HG03342 (cell line): ENCODE results near the gene ANKFN1.
"Not testable (repeated sequence)": the region's sequence is repeated elsewhere in the genome, so short reads cannot be mapped to it uniquely, and the experiment has no call there.

Source experiments
- ATAC-seq: cut with Tn5 transposase; IDR thresholded peaks from one replicate; pipeline ENCODE4 v1.9.1; 2021; ENCODE audit warnings: mild to moderate bottlenecking, moderate library complexity; ENCODE audit not compliant: unreplicated experiment

ANKFN1 gene

DNA sequence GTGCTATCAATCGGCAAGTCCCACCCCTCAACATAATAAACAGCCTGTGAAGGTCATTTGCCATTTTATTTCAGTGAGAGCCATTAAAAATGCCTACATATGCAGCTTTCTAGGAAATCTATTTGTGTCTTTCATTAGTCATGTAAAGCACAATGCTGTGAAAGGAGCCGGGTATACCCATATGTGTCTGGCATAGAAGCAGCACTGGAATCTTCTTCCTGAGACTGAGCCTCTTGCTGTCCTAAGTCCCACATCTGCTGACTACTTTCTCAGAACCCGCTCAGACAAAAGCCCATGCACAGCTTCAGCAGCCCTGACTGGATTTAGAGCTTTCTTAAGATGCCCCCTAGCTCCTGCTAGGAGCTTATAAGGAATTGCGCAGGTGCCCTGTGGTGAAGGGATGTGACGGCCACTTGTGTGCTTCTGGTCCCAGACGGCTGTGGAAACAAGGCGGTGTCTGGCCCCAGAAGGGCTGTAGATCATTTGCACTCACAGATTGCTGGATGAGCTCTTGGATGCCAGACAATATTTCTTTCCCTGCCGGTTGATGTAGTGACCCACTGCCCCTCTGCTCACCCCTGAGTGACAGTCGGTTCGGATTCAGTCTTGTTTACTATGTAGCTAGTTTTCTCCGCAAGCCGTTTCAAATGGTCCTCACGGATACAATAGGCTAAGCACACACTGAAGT is 172.2 kb downstream of the ANKFN1 start:
- no peak for ATAC-seq

DNA sequence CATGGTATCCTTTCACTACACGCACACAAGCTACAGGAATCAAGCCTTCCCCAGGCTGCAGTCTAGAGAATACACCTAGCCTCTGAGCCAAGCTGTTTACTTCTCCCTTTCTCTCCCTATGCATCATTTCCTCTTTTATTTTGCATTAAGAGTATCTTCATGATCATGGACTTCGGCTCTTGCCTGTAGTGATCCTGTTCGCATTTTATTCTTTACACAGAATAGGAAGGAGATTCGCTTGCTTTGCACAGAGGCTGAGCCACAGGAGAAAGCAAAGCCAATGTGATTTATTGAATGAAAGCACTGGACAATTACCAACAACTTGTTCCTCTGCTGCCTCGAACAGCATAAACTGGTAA is 172.7 kb downstream of the ANKFN1 start:
- no peak for ATAC-seq

DNA sequence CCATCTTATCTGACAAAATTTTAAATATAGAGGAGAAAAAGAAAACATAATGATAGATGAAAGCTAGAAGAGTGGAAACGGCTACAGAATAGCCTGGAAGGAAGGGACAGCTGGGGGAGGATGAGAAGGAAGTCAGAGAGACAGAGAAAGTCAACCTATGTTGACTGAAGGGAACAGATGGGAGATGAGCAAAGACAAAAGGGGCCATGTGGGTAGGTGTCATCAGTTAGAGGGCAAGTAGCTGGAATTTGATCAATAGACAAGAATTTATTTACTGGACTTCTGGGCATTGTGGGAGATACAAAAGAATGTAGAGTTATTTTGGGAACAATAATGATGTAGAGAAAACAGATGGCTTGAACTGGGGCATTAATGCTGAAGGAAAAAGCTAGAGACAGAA is 194.4 kb downstream of the ANKFN1 start:
- ATAC-seq, result no peak

DNA sequence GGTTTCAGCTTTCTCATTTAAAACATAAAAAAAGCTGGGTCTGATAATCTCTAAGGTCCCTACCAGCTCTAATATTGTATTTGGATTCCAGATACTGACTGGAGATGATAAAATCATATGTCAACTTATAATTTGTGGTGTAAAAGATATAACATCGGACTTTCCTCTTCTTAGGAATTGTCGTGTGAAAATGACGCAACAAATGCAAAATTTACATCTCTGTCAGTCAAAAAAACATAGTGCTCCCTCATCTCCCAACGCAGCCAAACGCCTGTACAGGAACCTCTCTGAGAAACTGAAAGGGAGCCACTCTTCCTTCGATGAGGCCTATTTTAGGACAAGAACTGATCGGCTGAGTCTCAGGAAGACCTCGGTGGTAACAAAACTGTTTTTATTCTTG is 197.3 kb downstream of the ANKFN1 start:
- ATAC-seq, result no peak

DNA sequence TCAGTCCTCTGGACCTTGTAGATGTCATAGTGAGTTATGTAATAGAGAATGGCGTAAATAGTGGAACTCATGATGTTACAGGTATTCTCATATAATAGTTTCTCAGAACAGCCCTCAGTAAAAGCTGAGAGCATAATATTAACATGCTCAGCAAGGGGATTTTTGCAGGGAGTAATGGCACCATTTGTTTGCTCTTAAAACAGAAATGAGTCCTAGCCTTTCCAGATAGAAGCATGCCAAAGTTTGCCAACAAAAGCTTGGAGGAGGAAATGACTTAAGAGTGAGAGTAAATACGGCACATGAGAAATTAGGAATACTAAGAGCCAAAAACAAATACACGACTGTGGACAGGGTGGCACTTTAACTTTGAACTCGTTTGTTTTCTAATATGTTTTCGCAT is 198.4 kb downstream of the ANKFN1 start:
- ATAC-seq, result no peak

DNA sequence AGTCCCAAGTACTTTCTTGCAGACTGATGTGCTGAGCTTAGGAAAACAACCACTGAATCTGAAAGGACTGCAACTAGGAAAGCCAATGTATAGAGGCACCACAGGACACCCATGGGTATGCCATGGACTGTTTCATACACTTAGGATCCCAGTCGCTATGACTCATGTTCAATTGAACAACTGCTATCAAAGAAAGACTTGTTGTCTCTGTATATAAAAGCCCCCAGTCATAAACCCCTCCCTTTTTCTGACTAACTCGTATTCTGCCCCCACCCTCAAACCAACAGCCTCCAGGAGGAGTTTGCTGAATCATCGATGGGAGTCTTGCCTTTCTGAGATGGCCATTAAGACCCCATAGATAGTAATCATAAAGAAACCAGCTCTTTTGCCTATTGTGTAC is 205.4 kb downstream of the ANKFN1 start:
- no peak for ATAC-seq

DNA sequence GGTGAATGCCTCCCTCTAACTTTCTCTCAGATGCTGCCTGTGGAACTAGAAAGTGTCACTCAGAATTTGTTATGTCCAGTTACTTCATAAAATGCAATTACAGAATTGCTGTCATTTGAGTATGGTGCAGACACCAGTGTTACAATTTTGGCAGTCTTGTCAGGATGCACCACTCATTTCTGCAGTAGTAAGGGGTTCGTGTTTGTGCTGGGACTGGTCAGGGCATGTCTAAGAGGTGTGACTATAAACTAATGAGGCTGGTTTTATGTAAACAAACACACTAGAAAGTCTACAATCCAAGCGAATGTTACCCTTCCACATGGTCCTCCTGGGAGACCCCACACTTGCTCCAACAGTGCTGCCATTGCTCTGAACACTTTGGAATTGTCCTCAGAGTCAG is 206.2 kb downstream of the ANKFN1 start:
- ATAC-seq, result no peak

DNA sequence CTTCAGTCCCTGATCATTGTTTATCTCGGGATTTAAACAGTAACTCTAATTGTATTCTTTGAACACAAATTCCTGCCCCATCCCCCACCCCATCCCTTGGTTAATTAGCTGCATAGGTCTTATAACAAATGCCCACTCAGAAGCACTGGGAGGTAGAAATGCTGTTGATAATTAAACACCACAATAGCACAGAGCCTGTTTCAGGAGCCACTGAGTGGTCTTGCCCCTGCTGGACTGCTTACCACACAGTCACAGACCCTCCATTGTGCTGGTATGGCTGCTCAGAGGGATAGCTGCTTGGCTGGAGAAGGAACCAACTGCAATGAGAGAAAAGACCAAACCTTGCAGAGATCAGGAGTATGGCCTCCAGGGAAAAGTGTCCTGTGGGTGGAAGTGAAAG is 214.1 kb downstream of the ANKFN1 start:
- ATAC-seq, result no peak

DNA sequence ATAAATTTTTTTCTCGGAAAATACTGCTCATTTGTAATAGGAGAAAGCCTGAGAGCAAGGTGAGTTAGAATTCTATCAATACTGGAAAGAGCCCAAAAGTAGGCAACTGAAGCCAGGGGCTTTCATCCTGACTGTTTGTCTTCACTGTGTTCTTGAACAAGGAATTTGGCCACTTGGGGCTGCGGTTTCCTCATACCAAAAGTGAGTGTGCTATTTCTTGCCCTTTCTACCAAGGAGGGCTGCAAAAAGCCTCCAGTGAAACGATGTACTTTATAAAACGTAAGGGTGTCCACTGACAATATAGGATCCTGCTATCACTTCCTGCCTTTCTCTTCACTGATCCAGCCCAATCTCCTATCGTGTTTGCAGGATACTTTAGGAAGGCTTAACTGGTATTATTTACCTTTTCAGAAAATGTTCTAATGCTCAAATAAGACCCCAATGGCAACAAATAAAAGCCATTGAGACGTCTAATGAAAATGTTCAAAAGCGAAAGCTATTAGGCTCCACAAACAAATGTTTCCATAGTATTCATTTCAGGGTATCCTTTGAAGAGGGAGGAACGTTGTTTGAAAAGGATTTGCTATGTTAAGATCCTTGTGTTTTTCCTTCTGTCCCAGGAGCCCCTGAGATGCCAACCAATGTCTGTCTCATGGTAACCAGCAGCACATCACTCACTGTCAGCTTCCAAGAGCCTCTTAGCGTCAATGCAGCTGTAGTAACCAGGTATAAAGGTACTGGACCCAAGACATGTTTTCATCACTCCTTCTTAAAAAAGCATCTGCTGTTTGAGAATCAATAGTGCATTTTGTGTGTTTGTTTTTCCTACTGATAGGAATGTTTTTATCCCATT is 220.9 kb downstream of the ANKFN1 start:
- no peak for ATAC-seq

DNA sequence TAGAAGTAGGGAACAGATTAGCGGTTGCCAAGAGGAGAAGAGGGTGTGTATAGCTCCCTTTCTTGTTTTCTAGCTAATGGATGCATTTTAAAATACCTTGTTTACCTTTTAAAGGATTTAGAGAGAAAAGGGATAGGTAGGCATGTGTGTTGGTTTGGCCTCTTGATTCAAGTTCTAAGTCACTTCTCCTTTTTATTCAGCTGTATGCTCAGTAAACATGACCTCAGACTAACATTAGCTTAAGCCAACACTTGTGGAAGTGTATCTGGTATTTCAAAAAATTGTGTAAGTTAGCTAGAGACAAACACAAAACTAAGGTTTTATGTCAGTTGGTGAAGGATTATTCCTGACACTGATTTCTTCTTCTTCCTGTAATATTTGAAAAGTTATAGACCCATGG is 236.1 kb downstream of the ANKFN1 start:
- ATAC-seq, result no peak

DNA sequence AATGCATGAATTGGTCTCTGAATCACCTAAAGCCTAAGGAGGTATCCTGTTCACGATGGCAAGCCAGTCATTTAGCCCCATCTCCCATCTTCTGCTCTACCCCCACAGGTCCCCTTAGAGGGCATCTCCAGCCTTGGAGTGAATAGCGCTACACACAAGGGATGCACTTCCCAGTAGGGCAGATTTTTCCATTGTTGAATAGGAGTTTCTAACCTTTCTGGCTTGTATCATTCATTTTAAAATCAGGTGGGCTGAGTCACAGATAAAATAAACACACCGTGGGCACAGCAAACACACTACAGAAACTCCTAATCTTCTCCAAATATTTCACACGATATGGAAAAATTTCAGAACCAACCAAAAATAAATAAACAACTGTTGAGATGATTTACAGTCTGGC is 239.0 kb downstream of the ANKFN1 start:
- ATAC-seq, result no peak

DNA sequence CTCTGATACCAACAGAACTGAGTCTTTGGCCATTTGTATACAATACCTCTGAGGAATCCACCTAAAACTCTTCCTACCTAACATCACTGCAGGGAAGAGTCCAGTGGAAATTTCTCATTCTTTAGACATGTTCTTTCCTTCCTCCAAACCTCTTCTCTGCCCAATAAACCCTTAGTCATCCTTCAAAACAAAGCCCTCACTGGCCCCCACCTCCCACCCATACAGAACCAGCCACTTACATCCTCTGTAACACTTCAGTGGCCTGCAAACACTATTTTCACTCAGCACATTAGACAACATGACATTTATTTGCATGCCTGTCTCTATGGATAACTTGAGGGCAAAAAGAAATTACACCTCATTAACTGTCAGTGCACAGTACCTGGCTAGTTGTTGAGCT is 239.9 kb downstream of the ANKFN1 start:
- no peak for ATAC-seq

DNA sequence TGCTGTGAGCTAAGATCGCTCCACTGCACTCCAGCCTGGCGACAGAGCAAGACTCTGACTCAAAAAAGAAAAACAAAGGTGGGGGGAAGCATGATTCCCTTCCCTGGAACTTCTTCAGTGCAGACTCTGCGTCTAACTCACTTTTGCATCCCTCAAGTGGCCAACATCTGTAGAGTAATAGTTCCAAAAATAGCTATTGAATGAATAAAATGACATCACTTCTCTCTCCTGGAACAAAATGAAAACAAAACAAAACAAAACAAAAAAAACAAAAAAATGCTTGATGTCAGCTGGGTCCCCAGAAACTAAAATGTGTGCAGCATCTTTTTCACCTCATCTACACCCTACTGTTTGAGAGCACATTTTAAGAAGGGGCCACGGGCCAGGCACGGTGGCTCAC is 242.5 kb downstream of the ANKFN1 start:
- ATAC-seq, result no peak

DNA sequence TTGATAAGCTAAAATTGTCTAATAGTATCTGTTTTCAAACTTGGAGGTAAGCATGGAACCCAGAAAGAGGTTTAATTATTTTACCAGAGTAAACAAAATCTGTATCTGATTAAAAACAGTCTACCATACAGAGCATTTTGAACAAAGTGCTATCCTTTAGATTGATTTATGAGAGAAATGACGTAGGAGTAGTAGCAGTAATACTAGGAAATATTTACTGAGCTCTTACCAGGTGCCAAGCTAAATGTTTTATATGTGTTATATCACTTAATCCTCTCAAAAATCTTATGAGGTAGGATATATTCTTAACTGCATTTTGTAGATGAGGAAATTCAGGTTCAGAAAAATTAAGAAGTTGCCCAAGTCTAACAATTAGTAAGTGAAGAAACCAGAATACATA is 253.8 kb downstream of the ANKFN1 start:
- ATAC-seq, result no peak

DNA sequence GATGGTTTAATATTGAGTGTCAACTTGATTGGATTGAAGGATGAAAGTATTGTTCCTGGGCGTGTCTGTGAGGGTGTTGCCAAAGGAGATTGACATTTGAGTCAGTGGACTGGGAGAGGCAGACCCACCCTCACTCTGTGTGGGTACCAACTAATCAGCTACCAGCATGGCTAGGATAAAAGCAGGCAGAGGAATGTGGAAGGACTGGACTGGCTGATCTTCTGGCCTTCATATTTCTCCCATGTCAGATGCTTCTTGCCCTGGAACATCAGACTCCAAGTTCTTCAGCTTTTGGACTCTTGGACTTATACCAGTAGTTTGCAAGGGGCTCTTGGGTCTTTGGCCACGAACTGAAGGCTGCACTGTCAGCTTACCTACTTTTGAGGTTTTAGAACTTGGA is 259.1 kb downstream of the ANKFN1 start:
- ATAC-seq, result not testable (repeated sequence)

DNA sequence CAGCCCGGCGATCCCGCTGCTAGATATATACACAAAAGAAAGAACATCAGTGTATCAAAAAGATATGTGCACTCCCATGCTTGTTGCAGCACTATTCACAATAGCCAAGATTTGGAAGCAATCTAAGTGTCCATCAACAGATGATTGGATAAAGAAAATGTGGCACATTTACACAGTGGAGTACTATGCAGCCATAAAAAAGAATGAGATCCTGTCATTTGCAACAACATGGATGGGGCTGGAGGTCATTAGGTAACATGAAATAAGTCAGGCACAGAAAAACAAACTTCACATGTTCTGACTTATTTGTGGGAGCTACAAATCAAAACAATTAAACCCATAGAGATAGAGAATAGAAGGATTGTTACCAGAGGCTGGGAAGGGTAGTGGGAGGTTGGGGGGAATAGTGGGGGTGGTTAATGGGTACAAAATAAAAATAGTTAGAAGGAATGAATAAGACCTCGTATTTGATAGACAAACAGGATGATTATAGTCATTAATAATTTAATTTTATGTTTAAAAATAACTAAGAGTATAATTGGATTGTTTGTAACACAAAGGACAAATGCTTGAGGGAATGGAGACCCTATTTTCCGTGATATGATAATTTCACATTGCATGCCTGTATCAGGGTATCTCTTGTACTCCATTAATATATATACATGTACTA is 263.5 kb downstream of the ANKFN1 start:
- no peak for ATAC-seq

DNA sequence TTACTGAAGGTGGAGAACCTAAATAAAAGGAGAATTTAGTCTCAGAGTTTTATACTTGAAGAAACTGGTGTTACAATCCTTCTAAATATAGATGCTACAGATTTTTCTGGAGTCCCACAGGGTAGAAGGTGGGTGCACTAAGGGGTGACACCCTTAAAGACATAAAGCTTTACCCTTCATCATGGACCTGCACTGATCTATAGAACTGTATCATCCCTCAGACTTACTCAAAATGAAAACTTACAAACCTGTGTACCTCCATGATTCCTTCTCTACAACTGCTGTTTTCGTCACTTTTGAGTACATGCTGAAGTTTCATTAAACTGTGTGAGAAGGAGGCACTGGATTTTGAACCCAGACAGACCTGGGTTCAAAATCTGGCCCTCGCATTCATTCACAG is 270.7 kb downstream of the ANKFN1 start:
- ATAC-seq, result no peak

DNA sequence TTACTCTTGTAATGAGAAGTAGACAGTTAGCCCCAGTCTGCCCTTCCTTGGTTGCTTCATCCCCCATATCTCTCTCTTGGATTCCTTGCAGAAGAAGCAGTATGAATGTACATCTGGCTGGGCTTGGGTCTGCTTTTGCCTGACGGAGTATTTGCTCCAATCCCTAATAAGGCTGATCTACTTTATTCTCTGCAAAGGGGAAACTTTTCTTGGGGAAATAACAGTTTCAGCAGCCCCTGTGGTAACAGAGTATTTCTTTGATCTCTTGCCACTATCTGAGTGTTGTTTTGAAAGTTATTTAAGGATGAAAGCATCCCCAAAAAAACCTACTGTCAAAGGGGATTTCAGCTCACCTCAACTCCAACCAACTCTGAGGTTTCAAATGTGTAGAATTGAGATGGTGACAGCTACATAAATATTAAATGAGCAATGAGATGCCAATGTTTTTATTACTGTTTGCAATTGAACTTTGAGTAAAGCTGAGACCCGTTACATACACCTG is 271.3 kb downstream of the ANKFN1 start:
- no peak for ATAC-seq

DNA sequence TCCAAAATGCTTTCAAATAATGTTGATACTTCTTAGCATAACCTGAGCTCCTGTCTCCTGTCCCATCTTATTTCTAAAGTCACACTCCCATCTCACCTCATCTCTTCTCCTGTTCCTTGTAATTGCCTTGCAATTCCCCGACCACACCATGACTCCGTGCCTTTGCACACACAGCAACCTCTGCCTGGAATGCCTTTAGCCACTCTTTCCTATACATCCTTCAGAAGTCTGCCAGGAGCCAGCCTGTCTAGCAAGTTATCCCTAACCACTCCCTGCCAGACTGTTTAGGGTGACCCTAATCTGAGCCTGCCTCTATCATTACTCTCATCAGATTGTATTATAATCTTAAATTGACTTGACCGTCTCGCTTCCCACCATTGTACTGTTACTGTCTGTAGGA is 272.2 kb downstream of the ANKFN1 start:
- no peak for ATAC-seq

DNA sequence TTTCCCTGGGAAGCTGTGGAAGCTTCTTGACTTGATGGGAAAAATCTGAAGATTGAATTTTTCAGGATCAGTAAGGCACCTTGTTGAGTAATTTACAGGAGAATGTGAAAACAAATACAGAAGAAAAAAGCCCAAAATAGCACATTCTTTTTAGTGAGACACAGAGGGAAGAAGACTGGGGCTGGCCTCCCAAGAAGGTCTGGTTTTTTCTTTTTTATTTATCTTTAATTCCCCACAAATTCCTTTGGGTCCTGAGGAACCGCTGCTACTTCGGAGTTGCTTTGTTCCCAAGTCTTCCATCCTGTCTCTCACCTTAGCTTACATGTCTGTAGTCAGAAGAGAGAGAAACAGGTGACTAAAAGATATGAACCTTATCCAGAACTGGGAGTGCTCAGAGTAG is 273.6 kb downstream of the ANKFN1 start:
- no peak for ATAC-seq

DNA sequence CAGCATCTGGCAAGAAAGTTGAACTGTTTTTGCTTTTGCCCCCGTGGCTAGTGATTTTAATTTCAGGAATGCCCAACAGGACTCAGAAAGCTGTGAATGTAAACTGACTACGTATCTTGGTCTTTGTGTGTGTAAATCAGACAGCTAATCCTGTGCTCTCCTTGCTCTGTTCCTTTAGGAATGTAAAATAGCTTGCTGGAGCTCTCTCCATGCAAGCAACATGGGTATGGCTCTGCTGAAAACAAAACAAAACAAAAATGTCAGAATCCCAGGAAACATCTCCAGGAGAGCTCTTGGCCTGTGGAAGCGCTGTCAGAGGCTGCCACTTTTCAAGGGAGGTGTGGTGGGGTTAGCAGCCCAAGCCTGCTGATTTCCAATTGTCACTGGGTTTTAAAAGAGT is 278.5 kb downstream of the ANKFN1 start:
- no peak for ATAC-seq

DNA sequence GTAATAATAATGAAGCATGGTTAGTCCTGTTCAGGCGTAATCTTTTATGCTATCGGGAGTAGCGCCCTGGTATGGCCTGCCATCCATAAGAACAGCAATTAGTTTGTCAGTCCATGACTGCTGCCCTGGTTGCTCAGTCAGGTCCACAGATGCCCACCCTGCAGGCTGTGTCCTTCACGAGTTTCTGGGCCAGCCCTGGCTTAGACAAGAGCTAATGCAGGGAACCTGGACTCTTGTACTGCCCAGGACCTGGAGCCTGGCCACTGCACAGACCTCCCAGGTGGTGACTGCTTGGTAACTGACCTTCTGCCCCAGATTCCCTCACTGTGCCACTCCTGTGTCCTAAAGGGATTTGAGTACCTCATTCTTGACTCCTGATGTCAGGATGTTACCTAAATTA is 279.2 kb downstream of the ANKFN1 start:
- ATAC-seq, result no peak
